HG03045 (cell line): Measurements from ENCODE around the gene PTPRR.

Experiments
- ATAC-seq: cut with Tn5 transposase; IDR thresholded peaks from one replicate; pipeline ENCODE4 v1.9.1; 2021; ENCODE audit warnings: mild to moderate bottlenecking, moderate library complexity; ENCODE audit not compliant: unreplicated experiment

Gene PTPRR

DNA sequence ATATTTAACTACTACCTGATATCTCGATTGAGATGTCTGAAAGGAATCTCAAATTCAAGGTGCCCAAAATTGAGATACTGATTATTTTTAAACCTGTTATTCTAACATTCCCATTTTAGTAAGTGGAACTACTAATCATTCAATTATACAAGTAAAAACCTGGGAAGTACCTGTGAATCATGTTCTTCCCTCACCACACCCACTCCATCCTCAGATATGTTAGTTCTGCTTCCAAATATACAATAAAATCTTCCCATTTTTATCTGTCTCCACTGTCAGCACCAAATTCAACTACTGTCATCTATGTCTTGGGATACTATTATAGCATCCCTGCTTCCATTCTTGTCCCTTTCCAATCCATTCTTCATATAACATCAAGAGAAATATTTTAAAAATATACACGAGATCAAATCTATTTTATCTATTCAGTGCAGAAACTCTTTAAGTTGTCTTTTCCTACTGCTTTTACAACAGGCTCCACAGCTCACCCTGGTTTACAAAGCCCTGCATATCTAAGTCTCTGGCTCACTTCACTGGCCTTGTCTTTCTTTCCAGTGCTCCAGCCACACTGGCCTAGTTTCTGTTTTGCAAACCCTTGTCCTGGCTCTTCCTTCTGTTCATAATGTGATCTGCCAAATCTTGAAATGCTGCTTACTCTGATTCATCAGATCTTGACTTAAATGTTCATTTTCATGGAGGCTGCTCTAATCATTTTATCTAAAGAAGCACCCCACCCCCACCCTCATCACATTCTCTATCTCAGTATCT lies 122.3 kb downstream of the PTPRR start:
- ATAC-seq = no peak

DNA sequence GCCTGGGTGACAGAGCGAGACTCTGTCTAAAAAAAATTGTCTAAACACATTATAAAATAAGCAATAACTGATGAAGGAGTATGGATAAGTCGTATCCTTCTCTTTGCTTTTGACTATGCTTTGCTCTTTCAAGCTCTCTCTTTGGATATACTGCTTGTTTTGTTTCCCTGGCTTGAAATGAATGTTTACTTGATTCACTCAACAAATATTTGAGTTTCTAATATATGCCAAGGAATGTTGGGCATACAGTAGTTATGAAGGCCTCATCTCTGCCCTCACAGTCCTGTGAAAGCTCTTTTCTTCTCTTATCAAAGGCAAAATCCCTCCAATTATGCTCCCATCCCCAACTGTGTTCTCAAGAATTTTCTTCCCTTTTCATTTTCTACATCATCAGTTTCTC lies 123.5 kb downstream of the PTPRR start:
- ATAC-seq = no peak

DNA sequence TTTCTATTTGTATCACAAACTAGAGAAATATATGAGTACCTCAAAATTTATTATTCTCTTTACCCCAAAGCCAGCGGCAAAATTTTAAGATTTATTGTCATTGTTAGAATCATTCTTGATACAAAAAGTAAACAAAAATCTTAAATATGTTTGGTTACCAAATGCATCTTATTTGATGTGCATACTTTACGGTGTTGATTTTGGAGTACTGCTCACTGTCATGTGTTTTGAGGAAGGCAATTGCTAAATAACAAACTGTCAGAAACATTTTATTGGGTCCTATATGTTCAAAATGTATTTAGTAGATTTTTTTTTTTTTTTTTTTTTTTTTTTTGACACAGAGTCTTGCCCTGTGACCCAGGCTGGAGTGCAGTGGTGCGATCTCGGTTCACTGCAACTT lies 124.9 kb downstream of the PTPRR start:
- ATAC-seq = no peak

DNA sequence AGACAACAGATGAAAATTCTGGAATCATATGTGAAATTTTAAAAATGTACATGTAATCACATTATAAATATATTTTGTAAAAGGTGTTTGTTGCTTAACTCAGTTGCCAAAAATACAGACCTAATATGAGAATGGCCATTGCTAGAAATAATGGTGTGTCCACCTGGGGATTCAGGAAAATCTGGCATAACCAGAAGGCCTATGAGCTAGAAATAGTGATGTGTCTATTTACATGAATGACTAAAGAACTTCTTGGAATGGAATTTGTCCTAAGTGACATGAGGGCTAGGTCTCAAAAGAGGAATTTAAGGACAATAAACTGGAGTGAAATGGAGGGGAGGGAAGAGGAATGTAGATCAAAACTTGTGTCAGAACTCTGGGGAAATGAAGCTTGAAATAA lies 126.4 kb downstream of the PTPRR start:
- ATAC-seq = no peak

DNA sequence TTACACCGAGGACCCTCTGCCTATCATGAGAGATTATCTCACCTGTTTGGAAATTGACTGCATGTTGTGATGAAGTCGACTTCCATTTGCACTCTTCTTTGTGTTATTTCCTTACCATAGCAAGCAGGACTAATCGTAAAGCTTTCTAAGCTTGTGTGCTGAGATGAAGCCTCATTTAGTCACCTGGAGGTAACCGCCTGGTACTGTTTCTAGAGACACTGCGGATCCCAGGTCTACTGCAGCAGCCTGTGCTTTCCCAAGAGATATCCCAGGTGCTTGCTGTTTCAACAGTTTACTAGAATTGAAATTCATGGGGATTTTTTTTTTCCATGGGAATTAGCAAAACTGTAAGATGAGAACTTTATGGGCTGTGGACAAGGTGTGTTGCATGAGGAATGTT lies 131.8 kb downstream of the PTPRR start:
- ATAC-seq = no peak

DNA sequence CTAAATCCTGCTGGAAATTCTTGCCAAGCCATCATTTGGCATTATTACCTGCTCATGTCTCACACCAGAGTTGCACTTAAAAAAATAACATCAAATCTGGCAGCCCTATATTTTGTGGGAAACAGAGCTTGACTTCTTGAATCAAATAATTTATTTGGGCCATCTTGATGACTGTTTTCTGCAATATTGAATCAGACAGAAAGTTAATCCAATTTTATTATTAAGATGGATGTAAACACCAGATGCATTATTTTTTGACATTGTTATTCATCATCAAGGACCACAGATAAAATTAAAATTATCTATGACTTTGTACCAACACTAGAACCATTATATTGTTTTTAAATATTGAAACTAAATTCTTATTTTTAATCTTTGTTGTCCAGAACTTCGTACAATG lies 132.9 kb downstream of the PTPRR start:
- ATAC-seq = no peak

DNA sequence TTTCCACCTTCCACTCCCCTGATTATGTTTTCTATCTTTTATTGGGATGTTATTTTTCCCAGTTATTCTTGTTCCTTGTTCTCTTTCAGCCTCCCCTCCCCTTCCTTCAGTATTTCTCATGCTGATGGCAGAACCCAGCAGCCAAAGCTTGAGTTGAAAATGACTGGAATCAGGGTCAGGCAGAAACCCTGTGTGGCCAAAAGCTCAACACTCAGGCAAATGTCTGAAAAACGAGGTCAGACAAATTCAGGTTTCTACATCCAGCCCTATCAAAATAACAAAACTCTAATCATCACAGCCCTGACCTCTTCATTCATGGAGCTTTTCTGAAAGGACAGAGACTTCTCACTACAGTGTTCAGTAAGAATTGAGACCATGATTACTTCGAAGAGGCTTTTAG lies 134.6 kb downstream of the PTPRR start:
- ATAC-seq = no peak

DNA sequence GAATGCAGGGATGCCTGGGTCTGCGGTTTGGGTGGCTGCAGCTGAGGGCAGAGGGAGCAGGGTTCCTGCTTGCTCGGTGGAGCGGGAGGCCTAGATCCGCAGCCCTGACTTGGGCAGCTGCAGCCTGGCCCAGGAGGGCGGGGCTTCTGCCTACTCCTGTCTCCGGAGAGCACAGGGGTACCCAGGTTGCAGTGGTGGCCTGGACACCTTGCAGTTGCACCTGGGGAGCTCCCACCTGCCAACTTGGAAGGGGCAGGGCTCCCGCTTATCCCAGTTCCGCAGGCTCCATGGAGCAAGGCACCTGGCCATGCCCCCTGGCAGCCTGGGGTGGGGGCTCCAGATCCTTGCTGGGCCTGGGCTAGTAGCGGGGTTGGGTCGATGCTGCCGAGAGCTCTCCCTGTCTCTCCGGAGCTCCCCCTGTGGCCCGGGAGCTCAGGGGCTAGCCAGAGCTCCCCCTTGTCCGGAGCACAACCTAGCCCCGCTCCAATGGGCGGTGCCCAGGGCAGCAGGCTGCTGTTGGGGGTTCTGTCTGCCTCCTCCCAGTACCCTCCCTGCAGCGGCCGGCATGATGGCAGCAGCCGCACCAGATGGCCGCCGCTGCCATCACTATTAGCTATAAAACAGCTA lies 136.4 kb downstream of the PTPRR start:
- ATAC-seq = no peak

DNA sequence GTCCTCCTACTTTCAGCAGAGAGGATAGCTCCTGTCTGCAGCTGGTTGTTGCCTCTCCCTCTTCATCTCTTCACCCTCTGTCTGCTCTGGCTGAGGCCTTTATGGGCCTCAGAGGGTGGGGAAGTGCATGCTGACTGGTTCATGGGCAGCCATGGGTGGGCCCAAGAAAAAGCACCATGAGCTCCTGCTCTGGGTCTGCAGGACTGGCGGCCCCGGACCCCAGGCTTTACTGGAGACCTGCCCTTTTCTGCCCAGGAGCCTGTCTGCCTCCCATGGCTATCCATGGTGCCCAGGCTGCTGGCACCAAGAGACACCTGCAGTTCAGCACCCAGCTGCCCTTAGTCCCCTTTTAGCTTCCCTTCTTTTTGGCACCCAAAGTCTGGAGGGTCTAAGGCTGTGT lies 137.1 kb downstream of the PTPRR start:
- no peak for ATAC-seq

DNA sequence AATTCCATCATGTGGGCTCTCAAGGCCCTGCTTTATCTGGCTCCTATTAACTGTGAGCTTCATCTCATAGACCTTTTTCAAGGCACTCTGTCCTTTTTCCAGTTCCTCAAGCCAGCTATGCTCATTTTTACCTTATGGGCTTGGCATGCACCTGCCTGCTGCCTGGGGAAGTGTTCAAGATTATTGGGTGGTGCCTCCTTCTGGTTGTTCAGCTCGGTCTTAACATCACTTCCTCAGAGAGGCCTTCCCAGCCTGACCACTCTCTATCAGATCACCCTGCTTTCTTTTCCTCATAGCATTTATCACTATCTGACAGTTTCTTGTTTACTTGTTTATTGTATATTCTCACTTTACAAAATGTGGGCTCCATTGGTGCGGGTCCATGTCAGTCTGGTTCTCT lies 141.3 kb downstream of the PTPRR start:
- ATAC-seq = no peak

DNA sequence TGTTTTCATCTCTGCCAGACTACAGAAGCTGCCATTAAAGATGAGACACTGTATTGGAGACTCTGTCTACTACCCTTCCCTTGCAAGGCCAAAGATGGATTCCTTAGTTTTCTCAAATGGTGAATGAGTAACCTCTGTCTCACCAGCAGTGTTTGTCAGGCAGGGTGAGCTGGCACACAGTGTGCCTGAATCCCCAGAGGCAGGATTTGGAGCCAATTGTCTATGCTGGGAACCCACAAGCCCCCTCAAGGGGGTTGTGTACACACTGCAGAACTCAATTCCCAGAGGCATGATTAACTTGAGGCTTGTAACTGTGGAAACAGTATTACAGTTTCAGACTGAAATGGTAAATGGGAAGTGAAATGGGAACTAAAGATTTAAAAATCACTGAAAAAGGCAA lies 146.5 kb downstream of the PTPRR start:
- no peak for ATAC-seq

DNA sequence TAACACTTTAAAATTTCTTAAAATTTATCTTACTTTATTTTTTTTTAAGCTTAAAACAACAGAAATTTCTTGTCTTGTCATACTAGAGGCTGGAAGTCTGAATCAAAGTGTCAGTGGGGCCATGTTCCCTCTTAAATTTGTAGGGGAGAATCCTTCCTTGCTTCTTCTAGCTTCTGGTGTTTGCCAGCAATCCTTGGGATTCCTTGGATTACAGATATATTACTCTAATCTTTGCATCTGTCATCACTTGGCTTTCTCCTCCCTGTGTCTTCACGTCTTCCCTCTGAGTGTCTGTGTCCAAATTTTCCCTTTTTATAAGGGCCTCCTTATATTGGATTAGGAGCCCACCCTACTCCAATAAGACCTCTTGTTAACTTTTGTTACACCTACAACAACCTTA lies 147.7 kb downstream of the PTPRR start:
- ATAC-seq = no peak

DNA sequence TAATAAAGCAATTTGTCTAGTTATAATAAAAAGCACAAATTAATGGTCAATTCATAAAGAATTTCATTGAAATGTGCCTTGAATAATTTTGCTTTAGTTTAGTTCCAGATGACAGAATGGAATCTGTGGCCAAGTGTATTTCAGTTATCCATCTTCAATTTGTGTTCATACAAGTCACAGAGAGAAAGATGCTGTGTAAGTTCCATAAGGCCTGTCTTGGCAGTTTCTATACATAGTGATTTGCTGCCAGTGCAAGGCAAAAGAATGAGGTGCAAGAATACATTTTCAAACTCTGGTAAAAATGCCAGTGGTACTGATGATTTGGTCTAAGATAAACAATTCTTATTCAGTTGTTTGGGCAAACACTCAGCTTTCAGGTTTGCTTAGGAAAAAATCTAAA lies 149.0 kb downstream of the PTPRR start:
- ATAC-seq = no peak

DNA sequence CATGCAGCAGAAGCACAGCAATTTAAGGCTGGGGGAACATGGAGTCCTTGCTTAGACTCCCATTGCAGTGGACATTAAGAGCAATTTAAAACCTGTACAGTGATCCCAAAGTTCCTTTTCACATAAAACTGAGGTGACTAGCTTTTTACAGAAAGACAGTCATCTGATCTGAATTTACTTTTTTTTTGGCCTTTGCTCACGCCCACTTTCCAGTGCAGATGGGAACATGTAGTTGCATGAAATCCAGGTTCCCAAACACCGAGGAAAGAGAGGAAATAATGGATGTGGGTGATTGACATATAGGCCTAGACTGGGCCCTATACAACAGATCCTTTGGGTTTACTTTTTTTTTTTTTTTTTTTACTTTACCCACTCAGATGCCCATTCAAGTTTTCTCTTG lies 156.9 kb downstream of the PTPRR start:
- no peak for ATAC-seq

DNA sequence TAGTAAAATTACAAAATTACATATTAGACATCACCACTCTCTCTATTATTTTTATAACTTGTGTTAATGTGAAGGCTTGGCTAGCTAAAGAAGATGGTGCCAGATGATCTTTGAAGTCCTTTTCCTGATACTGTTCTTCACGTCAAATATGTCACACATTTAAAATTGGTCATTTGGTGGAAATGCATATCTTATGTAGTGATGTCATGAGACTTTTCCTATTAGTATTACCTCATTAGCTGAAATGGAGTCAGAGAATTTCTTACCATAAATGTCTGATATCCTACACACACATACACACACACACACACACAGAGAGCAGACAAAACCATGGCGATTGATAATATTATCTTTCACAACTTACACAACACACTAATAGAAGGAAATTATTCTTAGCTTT lies 158.5 kb downstream of the PTPRR start:
- ATAC-seq = no peak

DNA sequence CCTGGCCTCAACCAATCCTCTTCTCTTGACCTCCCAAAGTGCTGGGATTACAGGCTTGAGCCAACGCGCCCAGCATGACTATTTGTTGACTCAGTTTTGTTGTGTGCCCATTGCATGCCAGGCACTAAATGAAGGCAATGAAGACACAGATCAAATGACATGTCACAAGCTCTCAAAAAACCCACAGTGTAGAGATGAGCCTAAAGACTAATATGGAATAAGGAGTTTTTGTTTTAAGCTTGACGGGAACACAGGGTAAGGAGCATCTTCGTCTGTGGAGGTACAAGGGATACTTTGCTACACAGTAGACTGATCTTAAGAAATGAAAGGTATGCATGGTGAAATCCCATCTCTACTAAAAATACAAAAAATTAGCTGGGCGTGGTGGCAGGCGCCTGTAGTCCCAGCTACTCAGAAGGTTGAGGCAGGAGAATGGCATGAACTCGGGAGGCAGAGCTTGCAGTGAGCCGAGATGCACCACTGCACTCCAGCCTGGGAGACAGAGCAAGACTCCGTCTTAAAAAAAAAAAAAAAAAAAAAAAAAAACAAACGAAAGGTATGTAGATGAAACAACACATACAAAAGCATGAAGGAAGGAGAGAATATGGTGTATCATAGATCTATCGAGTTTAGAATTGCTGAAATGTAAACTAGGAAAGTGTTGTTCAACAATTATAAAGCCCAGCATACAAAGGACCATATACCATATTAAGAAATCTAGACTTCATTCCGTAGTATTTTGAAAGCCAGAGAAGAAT lies 161.2 kb downstream of the PTPRR start:
- ATAC-seq = no peak

DNA sequence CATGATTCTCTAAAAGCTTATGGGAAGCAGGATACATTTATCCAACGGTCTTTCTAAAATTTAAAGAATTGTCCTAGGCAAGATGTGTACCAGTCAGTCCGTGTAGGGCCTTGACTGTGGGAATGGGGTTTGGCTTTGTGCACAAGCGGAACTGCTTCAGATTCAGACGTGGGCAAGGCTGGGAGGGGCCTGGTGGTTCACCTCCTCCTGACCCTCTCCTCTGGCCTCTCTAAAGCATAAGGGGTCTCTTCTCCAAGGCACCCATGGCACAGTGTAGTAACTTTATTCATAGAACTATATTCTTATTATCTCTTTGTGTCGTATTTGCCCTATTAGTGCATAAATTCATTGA lies 162.1 kb downstream of the PTPRR start:
- ATAC-seq = no peak

DNA sequence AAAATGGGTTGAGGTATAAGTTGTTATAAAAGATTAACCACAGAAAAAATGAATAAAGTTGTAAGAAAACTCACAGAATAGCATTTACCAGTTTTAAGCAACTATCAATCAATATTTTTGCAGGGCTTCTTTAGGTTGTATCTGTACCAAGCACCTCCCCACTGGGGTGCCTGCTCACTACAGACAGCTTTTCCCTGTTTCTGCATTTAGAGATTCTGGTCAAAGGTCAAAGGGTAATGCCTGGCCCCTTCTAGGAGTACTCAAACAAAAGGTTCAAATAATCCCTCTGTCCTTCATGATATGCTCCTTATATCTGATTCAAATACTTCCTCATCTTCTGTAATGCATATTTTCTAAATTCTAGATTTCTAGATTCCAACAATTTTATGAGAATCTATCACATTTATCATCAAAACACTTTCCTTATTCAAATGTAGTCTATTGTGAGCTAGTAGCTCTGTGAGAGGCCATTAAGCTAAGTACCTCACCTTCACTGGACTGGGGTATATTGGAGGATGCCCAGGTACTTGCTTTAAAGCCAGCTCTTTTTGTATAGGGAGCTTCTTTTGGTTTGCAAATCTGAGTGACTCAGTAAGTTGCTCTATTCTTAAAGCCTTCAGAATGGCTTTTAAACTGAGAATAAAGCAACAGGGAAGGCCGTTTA lies 162.6 kb downstream of the PTPRR start:
- no peak for ATAC-seq

DNA sequence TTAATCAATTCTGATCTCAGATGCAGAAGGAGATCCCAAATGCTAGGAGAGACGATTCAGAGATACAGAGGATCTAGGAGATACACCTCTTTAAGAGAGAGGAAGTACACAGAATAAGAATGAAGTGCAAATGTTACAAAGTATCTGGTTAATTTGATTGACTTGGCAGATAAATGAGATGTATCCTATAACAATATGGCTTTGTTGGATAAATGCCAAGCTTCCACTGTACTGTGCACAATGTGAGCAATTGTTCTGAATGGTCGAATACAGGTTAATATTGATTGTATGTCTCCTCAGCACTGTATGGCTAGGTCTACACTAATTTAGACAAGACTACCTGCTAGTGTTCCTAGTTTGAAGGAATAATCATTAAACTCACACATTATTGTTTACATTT lies 163.7 kb downstream of the PTPRR start:
- no peak for ATAC-seq

DNA sequence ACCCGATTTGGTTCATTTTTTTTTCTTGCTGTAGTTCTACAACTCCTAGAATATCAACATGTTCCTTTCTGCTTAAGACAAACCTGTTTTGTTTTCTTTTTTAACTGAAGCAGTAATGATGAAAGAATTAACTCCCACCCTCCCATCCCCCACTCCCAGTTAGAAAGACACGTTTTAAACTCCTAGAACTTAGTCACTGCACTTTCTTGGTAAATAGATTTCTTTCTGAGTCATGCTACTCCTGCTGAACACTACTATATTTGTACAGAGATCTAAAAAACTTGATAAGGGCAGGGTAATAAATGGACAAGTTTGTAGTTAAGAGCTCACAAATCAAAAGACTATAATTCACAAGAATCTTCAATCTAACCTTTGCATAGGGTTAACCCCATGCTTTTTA lies 164.4 kb downstream of the PTPRR start:
- ATAC-seq = no peak

DNA sequence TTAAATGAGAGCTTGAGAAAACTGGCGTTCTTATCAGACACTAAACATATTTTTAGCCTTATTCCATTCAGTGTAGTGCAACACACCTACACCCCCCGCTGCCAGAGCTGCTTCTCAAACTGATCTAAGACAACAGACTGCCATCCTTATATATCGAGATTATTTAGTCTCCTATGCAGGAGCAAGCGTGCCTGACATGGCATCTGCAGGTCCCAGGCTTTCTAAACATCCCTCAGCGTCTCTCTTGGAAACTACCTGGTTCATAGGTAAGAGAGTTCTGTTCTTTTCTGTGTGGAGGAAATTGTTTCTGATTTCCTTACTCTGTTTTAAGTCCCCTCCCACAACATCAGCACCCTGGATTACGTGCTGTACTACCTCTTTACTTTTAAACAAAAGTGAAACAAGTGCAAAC lies 166.2 kb downstream of the PTPRR start:
- ATAC-seq = no peak

DNA sequence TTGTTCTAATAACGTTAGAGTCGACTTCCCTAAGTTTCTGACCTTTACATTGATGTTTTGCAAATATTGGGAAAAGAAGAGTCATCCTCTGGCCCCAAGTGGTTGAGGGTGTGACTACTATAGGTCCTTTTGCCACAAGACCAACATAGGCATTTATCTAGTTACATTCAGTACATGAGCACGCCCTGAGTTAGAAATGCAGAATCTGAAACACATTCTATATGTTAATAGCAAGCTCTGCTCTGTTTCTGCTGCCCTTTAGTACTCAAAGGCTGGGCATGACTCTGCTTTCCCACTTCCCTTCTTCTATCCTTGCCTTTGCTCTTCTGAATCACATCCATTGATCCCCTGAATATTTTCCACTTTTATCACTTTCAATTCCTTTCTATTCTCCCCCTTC lies 168.2 kb downstream of the PTPRR start:
- ATAC-seq = no peak
